Measurements from ENCODE around the gene LETM1.

Gene LETM1

DNA sequence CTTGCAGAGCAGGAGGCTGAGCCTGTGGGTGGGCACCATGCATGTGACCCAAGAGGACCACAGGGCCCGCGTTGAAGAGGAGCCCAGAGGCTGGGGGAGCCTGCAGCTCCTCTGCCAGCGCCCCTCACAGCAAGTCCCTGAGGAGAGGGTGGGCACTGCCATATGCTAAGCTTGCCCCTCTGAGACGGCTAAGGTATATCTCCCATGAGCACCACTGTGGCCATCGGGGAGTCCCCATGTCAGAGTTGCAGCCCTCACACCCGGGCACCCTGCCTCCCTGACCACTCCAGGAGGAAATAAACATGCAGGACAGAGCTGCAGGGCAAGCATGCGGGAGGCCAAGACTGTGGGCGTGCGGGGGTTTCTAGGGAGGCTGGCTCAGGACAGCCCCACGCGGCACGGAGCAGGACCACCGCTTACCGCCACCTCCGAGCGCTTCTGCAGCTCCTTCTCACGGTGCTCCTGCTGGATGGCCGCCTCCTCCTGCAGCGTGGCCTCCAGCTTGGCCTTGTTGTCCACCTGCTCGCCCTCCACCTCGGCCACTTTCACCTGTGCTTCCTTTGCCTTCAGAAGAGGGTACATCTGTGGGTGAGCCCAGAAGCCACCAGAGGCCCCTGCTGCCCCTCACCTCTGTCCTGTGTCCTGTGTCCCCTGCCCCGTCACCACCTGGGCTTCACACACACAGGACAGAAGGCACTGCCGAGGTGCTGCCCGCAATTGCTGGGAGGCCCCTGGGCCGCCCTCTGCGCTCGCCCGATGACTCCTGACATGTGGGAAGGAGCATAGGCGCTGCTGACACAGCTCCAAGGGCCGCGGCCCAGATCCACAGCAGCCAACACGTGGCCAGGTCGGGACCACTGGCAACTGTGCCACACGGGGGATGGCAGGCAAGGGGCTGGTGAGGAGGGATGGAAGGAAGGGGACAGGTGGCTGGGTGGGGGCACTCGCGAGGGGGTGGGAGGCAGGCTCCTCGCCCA lies 33.1 kb downstream of the LETM1 start:
- no peak for DNase-seq

DNA sequence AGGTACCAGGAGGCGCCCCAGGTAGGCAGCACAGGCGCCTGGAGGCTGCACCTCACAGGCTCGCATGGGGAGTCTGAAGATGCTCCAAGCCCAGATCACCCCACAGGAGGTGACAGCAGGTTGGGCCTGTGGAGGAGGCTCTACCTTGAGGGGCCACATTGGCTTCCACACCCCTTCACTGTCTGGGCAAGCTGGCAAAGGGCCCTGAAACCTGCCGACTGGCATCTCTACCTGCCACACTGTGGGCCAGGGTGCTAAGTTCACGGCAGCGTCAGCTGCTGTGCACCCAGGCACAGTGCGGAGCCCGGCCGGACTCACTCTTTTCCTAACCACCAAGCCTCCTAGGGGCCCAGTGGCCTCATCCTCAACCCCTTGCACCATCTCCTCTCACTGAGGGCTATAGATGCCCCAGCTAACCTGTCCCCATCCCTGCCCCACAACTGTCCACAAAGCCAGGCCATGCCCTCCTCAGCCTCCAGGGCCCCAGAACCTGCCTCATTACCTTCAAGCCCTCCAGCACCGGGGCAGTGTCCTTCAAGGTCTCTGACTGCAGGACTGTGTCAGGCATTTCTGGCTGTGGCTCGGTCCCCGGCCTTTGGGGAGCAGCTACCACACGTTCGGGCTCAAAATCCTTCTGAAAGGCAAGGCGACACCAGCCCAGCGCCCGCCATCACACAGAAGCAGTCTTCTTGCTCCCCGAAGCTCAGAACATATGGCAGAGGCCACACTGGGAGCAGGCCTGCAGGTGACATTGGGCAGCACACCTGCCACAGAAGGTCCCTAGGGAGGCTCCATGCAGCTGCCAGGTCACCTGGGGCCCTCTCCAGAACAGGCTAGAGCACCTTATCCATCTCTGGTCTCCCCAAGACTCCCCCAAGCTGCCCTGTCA lies 34.0 kb downstream of the LETM1 start:
- no peak for DNase-seq

DNA sequence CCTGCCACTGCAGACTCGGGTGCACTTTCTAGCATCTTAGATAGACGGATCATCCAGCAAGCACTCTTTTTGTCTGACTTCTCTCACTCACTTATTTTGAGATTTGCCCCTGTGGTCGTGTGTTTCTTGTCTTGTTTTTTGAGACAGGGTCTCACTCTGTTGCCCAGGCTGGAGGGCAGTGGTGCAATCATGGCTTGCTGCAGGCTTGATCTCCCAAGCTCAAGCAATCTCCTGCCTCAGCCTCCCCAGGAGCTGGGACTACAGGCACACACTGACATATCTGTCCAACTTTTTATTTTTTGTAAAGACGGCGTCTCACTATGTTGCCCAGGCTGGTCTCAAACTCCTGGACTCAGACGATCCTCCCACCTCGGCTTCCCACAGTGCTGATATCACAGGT lies 36.1 kb downstream of the LETM1 start:
- DNase-seq, result no peak

DNA sequence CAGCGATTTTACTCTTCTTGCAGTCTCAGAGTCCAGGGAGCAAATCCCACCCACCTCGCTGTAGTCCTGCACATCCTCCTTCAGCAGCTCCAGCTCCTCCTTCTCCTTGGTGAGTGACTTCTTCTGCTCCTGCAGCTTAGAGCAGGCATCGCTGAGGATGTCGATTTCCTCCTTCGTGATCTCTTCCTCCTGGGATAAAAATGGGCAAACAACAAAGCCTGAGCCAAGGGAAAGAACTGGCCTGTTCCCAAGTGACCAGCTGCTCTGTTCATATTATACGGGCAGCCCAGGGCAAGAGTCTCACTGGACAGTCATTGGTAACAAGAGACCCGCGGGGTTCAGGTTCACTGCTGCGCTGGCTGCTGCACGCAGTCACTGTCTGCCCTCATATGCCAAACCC lies 36.7 kb downstream of the LETM1 start:
- no peak for DNase-seq

DNA sequence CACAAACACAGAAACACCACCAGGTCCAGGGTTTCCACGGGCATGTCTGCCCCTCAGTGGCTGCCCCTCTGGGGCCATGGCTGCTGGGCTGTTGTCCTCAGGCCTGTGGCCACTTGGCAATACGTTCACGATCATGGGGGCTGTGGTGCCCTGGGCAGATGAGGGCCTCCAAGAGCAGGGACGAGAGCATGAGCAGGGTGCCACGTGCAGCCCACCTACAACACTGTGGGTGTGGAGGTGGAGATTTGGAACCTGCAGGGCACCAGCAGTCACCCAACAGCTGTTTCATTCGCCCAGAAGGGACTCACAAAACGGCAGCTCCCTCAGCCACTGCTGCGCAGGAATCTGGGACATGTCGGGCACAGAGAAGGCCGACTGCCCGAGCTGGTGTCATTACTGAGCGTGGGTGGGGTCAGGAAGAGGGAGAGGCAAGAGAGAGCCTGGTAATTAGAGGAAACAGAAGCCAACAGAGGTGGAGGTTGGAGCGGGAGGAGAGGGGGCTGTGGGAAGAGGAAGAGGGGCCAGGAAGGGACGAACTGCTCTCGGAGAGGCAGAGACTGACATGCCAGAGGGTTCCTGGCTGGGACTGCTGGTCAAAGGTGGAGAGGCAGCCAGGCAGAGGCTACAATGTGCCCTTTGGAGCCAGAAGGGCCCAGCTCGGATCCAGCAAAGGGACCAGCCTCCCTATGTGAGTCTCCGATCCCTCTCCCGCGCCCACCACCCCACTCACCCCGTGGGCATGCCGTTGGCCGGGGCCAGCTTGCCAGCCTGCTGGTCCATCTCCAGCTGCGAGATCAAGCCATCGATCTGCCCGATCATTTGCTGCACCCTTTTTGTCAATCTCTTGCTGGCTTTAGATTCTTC lies 39.7 kb downstream of the LETM1 start:
- DNase-seq, result no peak

DNA sequence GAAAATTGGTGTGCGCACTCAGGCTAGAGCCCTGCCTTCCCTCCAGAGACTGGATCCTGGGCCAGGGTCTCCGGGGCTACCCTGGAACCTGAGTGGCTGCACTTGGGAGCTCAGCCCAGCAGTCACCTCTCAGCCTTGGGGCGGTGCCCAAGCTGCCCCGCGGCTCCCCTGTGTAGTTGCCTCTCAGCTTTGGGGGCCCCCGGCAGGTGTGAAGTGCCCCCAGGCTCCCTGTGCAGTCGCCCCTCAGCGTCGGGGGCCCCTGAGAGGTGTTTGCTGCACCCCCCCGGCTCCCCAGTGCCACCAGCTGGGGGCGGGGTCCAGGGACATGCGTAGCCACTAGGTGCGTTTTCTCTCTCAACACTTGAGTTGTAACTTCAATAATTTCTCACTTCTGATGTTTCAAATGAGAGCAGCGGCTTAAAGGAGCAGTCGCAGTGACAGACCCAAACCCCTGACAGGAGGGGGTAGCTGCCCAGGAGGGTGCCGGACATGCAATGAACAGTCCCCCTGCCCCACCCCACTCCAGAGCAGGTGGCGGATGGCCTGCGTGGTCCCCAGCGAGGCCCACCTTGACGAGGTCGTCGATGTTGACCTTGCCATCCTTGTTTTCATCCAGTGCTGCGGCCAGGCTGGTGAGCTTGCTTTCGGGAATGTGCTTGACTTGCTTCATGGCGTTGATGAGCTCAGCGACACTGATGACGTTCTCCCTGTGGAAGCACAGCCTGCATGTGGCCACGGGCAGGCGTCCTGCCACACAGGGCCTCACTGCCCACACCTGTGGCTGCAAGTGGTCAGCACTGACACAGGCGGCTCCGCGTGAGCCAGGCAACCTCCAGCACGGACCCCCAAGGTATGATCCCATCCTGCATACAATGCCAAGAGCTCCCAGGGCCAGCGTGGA lies 40.6 kb downstream of the LETM1 start:
- no peak for DNase-seq

DNA sequence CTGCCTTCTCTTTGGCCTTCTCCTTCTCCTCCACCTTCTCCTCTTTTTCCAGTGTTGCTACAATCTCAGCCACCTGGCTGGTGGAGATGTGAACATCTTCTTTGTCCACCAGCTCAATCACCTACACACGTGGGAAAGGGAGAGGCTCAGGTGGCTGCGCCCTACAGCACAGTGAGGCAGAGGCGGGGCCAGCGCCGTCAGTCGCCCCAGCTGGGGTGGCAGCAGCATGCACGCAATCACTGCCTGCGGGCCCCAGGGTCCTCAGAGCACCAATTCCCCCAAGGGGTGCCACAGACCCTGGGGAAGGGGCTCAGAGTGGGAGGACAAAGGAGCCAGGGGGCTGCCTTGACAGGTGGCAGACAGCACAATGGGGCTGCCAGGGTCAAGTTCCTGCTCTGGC lies 41.5 kb downstream of the LETM1 start:
- no peak for DNase-seq

DNA sequence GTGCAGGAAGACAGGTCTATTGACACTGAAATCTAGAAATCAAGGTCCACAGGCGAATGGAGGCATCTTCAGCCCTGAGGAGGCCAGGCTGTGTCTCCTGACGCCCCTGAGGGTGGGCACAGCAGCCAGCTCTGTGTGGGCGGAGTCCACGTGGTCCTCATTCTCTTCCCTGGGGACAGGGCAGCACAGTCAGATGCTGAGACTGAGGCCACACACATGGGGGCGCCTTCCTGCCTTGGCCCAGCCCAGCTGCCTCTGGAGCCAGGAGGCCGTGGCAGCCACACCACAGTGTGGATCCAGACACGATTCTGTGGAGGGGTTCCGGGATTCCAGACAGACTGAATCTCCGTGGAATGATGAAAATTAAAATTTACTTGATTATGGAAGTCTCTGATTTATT lies 42.0 kb downstream of the LETM1 start:
- no peak for DNase-seq

DNA sequence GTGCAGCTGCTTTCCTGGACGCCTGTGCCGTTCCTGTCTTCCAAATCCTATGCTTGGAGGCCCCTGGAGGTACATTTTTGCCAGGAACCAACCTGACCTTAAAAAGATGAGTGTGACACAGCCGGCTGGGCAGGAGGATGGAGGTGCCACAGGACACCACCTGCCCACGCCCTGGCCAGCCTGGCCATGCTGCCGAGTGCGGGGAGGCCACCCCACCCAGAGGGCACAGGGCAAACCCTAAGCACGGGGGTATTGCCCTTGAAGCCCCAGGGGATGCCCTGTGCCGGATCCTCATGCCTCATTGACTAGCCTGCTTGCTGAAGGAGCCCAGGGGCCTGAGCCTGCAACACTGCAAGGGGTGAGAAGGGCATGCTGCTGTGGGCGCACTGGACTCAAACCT lies 42.7 kb downstream of the LETM1 start:
- DNase-seq, result no peak

DNA sequence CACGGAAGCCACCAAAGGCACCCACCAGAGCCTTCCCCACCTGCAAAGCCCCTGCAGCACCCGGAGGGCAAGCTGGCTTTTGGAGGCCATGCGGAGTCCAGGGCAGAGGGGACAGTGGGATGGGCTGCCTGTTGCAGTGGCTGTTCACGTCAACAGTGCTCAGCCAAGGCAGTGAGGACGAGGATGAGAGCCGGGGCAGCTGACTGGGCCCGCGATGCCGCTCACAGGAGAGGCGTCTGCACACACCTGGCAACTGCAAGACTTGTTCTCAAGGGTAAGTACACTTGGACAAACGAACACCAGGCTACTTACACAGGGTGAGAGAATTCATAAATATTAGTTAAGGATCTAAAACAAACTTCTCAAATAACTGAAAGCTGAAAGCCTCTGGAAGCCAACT lies 43.2 kb downstream of the LETM1 start:
- no peak for DNase-seq

DNA sequence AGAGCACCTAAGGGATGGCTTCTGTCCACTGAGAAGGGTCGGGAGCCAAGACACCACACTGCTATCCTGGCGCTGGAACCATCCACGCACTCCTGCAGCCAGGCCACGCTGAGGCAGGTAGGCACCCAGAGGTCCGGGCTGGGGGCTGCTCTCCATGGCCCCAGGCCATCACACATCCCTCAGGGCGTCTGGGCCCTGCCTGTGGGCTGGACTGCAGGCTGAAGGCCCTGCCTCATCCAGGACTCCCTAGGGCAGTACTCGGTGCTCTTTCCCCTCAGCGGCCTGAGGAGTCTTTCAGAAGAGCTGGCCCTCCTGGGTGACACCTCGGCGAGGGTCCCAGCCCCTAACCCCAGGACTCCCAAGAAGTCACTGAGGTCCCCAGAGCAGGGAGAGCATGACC lies 45.2 kb downstream of the LETM1 start:
- DNase-seq, result no peak

DNA sequence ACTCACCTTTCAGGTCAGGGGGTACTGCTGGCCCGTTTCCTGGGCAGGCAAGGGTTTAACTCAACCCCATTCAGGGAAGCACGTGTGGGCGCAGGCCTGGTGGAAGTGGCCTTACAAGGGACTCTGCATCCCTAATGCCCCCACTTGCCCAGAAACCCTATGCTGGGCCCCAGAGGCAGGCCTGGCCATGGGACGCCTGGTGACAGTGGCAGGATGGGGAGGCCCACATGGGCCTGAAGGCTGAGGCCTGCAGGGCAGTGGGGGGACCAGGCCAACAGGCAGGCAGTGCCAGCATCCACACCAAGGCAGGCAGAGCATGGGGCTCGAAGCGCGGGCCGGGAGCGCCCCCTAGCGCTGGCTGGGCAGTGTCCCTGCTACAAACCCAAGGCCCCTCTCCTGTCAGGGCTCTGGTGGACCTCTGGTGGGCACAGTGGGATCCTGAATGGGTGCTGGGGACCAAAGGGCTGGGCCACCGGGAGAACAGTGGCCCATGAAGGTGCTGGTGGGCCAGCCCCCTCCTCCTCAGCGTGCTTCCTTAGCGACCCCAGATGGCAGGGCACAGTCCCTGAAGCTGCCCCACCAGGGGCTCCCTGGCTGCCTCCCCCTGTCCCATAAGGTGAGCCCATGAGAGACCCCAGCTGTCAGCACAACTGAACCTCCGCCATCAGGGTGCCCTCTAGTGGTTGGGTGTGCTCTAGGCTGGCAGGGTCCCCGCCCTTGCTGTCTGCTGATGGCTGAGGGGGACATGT lies 46.0 kb downstream of the LETM1 start:
- DNase-seq, result peak; percentile 74

DNA sequence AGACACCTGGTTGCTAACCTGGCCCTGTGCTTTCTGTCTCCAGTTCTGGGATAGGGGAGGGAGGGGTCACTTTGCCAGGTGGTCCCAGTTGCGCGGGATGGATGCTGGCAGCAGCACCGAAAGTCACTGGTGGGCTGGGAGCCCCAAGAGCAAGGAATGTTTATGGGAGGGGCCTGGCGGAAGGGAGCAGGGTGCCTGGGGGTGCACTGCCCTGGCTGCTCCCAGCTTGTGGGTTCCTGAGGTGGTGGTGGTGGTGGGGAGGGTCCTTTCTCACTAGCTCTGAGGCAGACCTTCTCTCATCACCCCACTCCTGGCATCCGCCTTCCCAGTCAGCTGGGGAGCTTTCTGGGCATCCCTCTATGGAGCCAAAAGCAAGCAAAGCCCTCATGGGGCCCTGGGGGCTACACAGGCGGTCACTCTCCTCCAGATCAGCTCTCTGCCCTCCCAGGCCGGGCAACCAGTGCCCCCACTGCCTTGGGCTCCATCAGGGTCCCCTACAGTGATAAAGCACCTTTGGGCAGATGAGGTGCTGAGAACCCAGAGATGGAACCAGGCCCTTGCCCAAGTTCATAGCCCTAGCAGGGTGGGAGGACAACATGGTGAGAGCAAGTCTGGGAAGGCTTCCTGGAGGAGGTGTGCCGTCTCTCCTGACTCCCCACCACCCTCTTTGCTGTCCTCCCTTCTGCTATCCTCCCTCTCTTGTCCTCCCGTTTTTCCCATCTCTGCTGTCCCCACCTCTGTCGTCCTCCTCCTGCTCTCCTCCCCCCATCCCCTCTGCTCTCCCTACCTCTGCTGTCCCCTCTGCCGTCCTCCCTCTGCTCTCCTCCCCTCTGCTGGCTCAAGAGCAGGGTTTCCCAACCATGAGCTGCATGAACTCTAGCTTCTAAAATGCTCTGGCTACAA lies 46.9 kb downstream of the LETM1 start:
- no peak for DNase-seq

DNA sequence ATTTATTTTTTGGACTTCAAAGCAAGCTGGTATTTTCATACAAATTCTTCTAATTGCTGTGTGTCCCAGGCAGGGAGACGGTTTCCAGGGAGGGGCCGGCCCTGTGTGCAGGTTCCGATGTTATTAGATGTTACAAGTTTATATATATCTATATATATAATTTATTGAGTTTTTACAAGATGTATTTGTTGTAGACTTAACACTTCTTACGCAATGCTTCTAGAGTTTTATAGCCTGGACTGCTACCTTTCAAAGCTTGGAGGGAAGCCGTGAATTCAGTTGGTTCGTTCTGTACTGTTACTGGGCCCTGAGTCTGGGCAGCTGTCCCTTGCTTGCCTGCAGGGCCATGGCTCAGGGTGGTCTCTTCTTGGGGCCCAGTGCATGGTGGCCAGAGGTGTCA lies 47.6 kb downstream of the LETM1 start:
- no peak for DNase-seq

DNA sequence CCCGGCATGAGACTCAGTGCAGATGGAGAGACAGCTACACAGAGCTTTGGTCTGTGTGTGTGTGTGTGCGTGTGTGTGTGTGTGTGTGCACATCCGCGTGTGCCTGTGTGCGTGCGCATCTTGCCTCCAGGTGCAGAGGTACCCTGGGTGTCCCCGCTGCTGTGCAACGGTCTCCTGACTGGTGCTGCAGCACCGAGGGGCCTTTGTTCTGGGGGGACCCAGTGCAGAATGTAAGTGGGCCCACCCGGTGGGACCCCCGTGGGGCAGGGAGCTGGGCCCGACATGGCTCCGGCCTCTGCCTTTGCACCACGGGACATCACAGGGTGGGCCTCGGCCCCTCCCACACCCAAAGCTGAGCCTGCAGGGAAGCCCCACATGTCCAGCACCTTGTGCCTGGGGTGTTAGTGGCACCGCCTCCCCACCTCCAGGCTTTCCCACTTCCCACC lies 48.6 kb downstream of the LETM1 start:
- DNase-seq, result no peak

DNA sequence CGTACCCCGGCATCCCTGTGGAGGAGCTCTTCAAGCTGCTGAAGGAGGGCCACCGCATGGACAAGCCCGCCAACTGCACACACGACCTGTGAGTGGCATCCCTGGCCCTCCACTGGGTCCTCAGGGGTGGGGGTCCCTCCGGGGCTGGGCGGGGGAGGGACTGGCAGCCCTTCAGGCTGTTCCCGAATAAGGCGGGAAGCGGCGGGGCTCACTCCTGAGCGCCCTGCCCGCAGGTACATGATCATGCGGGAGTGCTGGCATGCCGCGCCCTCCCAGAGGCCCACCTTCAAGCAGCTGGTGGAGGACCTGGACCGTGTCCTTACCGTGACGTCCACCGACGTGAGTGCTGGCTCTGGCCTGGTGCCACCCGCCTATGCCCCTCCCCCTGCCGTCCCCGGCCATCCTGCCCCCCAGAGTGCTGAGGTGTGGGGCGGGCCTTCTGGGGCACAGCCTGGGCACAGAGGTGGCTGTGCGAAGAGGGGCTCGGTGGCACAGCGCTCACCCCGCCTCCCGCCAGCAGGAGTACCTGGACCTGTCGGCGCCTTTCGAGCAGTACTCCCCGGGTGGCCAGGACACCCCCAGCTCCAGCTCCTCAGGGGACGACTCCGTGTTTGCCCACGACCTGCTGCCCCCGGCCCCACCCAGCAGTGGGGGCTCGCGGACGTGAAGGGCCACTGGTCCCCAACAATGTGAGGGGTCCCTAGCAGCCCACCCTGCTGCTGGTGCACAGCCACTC lies 49.2 kb downstream of the LETM1 start:
- DNase-seq, result no peak

DNA sequence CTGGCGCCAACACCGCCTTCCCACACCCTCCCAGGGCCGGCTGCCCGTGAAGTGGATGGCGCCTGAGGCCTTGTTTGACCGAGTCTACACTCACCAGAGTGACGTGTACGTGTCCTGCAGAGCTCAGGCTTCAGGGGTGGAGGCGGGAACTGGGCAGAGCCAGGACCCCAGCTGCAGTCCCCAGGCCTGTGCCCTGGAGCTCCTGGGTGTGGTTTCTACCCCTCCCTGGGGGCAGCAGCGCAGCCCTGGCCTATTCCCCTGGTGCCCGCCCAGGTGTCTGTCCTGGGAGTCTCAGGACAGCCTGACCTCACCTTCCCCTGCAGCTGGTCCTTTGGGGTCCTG lies 49.8 kb downstream of the LETM1 start:
- DNase-seq, result no peak

DNA sequence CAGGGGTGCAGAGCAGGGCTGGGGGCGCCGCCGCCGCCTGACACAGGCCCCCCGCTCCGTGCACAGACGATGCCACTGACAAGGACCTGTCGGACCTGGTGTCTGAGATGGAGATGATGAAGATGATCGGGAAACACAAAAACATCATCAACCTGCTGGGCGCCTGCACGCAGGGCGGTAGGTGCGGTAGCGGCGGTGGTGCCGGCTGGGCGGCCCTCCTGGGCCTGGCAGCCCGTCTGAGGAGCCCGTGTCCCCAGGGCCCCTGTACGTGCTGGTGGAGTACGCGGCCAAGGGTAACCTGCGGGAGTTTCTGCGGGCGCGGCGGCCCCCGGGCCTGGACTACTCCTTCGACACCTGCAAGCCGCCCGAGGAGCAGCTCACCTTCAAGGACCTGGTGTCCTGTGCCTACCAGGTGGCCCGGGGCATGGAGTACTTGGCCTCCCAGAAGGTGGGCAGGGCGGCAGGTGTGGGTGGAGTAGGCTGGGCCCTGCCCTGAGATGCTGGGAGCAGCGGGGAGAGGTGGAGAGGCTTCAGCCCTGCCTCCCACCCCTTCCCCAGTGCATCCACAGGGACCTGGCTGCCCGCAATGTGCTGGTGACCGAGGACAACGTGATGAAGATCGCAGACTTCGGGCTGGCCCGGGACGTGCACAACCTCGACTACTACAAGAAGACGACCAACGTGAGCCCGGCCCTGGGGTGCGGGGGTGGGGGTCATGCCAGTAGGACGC lies 50.3 kb downstream of the LETM1 start:
- DNase-seq, result no peak

Data from suppressor macrophage treated with lipopolysaccharide for 4 hours (primary cell).